ENCODE results near the gene TMCO6. TPM values are rescaled to one million over a fixed set of nuclear protein-coding genes. Genes with fewer than 3 reads are reported as not detected.

TMCO6 gene
- total RNA-seq, 4 donors from 2014 or later = 16.1 to 48.7 (median 29.3) TPM

GRCh38 chr5:140603734-140604133 lies 35.5 kb upstream of the TMCO6 start:
- Histone ChIP-seq H3K4me1 (no peaks in the 10 kb centered on the region), H3K36me3 (no peaks in the 10 kb centered on the region), H3K9me3 (no peaks in the 10 kb centered on the region), H3K27ac (no peak overlapping the region), H3K4me3 (replicated peaks in 1 of 3) (no peak overlapping the region), H3K27me3 (no peaks in the 10 kb centered on the region)
- TF ChIP-seq CTCF (IDR thresholded peaks at IDR 0.05) (no peak), POLR2A (IDR thresholded peaks at IDR 0.05) (no peak)
- DNase-seq = no peak
- WGBS, 2 donors = 92 to 94% methylated on average over 2 of the region's 2 CpGs
- intact Hi-C loops (cut with DNase I) = no loop called here

- WGBS, 2 donors = 81 to 87% methylated on average over 3 of the region's 3 CpGs
- no peak for DNase-seq
- H3K4me1 ChIP-seq = peaks cover 0 to 4% of the 10 kb centered on the region in 2 donors
- no peak for TF ChIP-seq CTCF (IDR thresholded peaks at IDR 0.05)
- no peak overlapping the region for H3K4me3 ChIP-seq (replicated peaks in 1 of 3)
- H3K27me3 ChIP-seq = no peaks in the 10 kb centered on the region
- intact Hi-C loops (cut with DNase I) = no loop called here
- H3K27ac ChIP-seq = no peak overlapping the region
- H3K36me3 ChIP-seq = no peaks in the 10 kb centered on the region
- H3K9me3 ChIP-seq = no peaks in the 10 kb centered on the region
Observed at GRCh38 chr5:140605879-140606278, 33.4 kb upstream of the TMCO6 start.

- no peaks in the 10 kb centered on the region for H3K27me3 ChIP-seq
- 92 to 94% methylated on average over 2 of the region's 2 CpGs for WGBS, 2 donors
Observed at GRCh38 chr5:140607031-140607430, 32.2 kb upstream of the TMCO6 start.

GRCh38 chr5:140608722-140609121 lies 30.5 kb upstream of the TMCO6 start:
- peaks cover 0 to 12% of the 10 kb centered on the region in 2 donors for H3K4me1 ChIP-seq
- DNase-seq = no peak
- H3K27ac ChIP-seq = no peak overlapping the region
- H3K4me3 ChIP-seq (replicated peaks in 1 of 3) = no peak overlapping the region
- H3K9me3 ChIP-seq = no peaks in the 10 kb centered on the region
- TF ChIP-seq POLR2A (IDR thresholded peaks at IDR 0.05) (no peak), CTCF (IDR thresholded peaks at IDR 0.05) (no peak)
- H3K36me3 ChIP-seq = no peaks in the 10 kb centered on the region
- intact Hi-C loops (cut with DNase I) = no loop called here
- no peaks in the 10 kb centered on the region for H3K27me3 ChIP-seq

More at GRCh38 chr5:140607031-140607430, 32.2 kb upstream of the TMCO6 start:
- Histone ChIP-seq H3K36me3 (no peaks in the 10 kb centered on the region), H3K4me1 (peaks cover 0 to 12% of the 10 kb centered on the region in 2 donors), H3K9me3 (no peaks in the 10 kb centered on the region), H3K4me3 (replicated peaks in 1 of 3) (no peak overlapping the region), H3K27ac (no peak overlapping the region)
- no peak for DNase-seq
- TF ChIP-seq POLR2A (IDR thresholded peaks at IDR 0.05) = no peak
- TF ChIP-seq CTCF (IDR thresholded peaks at IDR 0.05) = no peak
- intact Hi-C loops (cut with DNase I) = no loop called here

GRCh38 chr5:140609126-140609525 lies 30.1 kb upstream of the TMCO6 start:
- TF ChIP-seq POLR2A (IDR thresholded peaks at IDR 0.05) = no peak
- Histone ChIP-seq H3K27ac (no peak overlapping the region), H3K9me3 (no peaks in the 10 kb centered on the region), H3K4me1 (peaks cover 0 to 12% of the 10 kb centered on the region in 2 donors), H3K36me3 (no peaks in the 10 kb centered on the region), H3K27me3 (no peaks in the 10 kb centered on the region), H3K4me3 (replicated peaks in 1 of 3) (no peak overlapping the region)
- WGBS, 2 donors = 81 to 90% methylated on average over 4 of the region's 4 CpGs
- intact Hi-C loops (cut with DNase I) = no loop called here
- no peak for DNase-seq

GRCh38 chr5:140611020-140611521 lies 28.2 kb upstream of the TMCO6 start:
- Histone ChIP-seq H3K9me3 (no peaks in the 10 kb centered on the region), H3K27me3 (no peaks in the 10 kb centered on the region), H3K36me3 (no peaks in the 10 kb centered on the region), H3K4me1 (peaks cover 0 to 12% of the 10 kb centered on the region in 2 donors), H3K27ac (no peak overlapping the region), H3K4me3 (replicated peaks in 1 of 3) (no peak overlapping the region)
- intact Hi-C loops (cut with DNase I) = no loop called here
- 83 to 90% methylated on average over 2 of the region's 2 CpGs for WGBS, 2 donors
- TF ChIP-seq POLR2A (IDR thresholded peaks at IDR 0.05) (no peak), CTCF (IDR thresholded peaks at IDR 0.05) (no peak)
- no peak for DNase-seq
